GM03348 (cell line): ENCODE data around the gene OR4S1.
A peak's percentile ranks its signal among the peaks of the same experiment; 100 is the strongest.
"Not testable (repeated sequence)": the region's sequence is repeated elsewhere in the genome, so short reads cannot be mapped to it uniquely, and the experiment has no call there.

Experiments used
- DNase-seq: peaks from one replicate; pipeline ENCODE4 v3.0.0; 2012; ENCODE audit warnings: low spot score

OR4S1 gene, protein sequence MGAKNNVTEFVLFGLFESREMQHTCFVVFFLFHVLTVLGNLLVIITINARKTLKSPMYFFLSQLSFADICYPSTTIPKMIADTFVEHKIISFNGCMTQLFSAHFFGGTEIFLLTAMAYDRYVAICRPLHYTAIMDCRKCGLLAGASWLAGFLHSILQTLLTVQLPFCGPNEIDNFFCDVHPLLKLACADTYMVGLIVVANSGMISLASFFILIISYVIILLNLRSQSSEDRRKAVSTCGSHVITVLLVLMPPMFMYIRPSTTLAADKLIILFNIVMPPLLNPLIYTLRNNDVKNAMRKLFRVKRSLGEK

GRCh38 chr11:48305923-48306322 is at the start of gene OR4S1:
Gene OR4S1, plus strand, starts transcription at chr11:48306223. Its CDS starts 0 bp downstream, at chr11:48306223.
- no peak for DNase-seq

DNA sequence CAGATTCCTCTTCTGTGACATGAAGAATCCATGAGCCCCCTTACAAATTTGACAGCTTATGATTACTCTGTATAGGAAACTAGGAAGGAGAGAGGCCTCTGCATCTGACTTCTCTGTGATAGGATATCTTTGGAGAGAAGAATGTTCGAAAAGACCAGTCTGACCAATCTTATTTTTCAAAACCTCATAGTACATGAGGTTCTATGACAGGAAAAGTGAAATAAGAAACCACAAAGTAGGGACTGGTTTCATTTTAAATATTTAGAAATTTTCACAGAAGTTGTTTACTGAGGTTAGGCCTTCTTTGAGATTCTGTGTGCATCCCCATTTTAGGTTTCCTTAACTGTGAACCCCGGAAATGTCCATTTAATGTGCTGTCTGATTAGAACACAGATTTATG is 44.4 kb upstream of the OR4S1 start:
- DNase-seq: no peak

GRCh38 chr11:48263423-48263911 is 42.6 kb upstream of the OR4S1 start, which contains the start of gene OR4X1:
Gene OR4X1, plus strand, starts transcription at chr11:48263861. Its CDS starts 0 bp downstream, at chr11:48263861.
- DNase-seq: no peak

DNA sequence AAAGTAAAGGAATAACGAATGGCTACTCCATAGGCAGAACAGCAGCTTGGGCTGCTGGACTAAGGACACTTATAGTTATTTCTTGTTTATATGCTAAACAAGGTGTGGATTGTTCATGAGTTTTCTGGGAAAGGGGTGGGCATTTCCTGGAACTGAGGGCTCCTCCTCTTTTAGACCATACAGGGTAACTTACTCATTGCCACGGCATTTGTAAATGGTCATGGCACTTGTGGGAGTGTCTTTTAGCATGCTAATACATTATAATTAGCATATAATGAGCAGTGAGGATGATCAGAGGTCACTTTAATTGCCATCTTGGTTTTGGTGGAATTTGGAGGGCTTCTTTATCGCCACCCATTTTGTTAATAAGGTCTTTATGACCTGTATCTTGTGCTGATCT is 35.4 kb upstream of the OR4S1 start:
- DNase-seq: no peak

DNA sequence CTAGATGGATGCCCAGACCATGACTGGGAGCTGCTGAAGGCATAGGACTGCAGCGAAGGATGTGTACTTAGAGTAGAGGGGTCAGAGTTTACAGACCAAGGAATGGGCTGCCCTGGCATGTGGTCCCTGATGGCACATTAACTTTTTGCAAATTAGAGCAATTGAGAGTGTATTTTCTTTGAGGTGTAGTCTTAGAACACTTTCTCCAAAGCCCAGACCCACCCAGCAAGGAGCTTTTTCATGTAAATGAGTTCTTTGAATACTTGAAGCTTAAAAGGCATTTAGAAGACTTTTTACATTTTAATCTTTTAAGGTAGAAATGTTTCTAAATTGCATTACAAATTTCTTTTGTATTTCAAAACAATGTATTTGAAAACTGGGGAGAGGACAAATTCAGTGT is 33.4 kb upstream of the OR4S1 start:
- DNase-seq: no peak

DNA sequence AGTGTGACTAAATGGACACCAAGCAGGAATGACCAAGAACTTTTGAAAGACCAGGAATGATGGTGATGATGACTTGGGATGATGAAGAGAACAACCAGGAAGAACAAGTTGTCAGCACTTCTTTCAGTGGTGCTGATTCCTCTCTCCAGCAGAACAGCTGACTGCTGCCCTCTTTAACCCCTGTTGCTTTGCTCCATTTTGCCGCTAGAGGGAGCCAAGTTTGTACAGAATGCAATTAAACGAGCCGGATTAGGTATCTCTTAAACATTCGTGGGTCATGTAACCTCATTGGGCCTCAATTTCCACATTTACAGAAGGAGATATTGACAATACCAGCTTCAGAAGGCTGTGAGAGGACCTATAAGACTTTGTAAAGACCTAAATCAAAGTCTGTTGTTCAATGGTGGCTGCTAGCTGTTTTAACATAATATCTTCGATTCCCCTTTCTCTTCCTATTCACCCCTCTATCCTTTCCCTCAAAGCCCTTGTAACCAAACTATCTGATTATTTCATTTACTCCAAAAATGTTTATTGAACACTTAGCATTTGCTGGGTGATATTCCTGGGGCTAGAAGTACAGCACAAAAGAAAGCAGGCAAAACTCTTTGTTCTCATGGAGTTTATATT is 1.9 kb downstream of the OR4S1 start:
- peak; percentile 64 for DNase-seq

- DNase-seq: not testable (repeated sequence)
Measured at GRCh38 chr11:48313590-48313989, 7.6 kb downstream of the OR4S1 start.

- not testable (repeated sequence) for DNase-seq
Measured at GRCh38 chr11:48319813-48320212, 13.8 kb downstream of the OR4S1 start.

DNA sequence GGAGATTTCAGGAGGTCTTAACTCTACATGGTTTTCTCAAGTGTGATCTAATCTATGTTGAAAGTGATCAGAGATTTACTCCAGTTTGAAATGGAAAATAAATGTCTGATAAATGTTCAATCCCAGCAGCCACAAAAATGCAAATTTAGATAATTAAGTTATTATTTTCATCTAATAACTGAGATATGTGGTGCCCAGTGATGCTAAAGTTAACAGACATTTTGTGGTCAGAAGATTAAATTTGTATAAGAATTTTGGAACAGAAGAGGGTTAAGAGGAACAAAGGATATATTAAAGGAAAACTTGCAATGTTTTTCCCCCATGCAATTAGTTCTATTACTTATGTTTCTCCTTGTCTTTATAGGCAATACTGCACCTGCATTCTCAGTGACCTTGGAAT is 18.6 kb downstream of the OR4S1 start, which contains the start of gene OR4C3:
Gene OR4C3 (plus strand): TSS at position 301 of the 400 bp plus-strand sequence. CDS start 102 bp downstream, outside the sequence.
- not testable (repeated sequence) for DNase-seq

- no peak for DNase-seq
Measured at GRCh38 chr11:48341466-48341865, 35.4 kb downstream of the OR4S1 start.

DNA sequence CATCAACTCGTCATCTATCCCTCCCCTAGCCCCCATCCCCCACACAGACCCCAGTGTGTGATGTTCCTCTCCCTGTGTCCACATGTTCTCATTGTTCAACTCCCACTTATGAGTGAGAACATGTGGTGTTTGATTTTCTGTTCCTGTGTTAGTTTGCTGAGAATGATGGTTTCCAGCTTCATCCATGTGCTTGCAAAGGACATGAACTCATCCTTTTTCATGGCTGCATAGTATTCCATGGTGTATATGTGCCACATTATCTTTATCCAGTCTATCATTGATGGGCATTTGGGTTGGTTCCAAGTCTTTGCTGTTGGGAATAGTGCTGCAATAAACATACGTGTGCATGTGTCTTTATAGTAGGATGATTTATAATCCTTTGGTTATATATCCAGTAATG is 36.5 kb downstream of the OR4S1 start:
- not testable (repeated sequence) for DNase-seq

- DNase-seq: not testable (repeated sequence)
Measured at GRCh38 chr11:48346286-48346685, 40.3 kb downstream of the OR4S1 start.

GRCh38 chr11:48354013-48354412 is 48.0 kb downstream of the OR4S1 start:
- no peak for DNase-seq

DNA sequence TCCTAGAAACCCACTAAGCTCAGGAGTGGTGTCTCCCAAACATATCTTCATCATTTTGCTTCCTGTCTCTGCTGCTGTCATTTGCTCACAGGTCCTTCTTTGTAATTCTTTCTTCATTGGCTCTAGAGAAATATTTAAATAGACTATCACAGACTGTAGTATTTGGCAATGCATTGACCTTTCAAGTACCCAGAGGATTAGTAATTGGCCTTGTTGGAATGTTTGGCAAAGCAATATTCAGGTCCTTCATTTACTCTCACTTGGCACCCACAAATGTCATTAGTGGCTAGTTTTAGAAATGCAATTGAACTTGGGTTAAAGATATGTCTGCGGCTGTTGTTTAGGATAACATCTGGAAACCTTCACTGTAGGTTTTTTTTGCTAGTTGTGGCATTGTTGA is 48.7 kb downstream of the OR4S1 start:
- no peak for DNase-seq
